ENCODE data around the gene MAPK8IP1.

The MAPK8IP1 gene

GRCh38 chr11:45913942-45914635 lies 28.6 kb downstream of the MAPK8IP1 start:
- FAIRE-seq = no peak

GRCh38 chr11:45915446-45915845 lies 30.0 kb downstream of the MAPK8IP1 start:
- no peak for FAIRE-seq

GRCh38 chr11:45917286-45917622 lies 31.8 kb downstream of the MAPK8IP1 start:
- no peak for FAIRE-seq

- FAIRE-seq = peak; percentile 78
Observed at GRCh38 chr11:45917623-45918330, 32.3 kb downstream of the MAPK8IP1 start, which contains the start of gene PEX16. Gene PEX16 (minus strand): TSS chr11:45917877. CDS start chr11:45917811, 66 bp downstream.

GRCh38 chr11:45918331-45918941 lies 33.0 kb downstream of the MAPK8IP1 start:
- FAIRE-seq = no peak

- no peak for FAIRE-seq
Observed at GRCh38 chr11:45918962-45919675, 33.7 kb downstream of the MAPK8IP1 start.

GRCh38 chr11:45919806-45920530 lies 34.5 kb downstream of the MAPK8IP1 start:
- no peak for FAIRE-seq

- FAIRE-seq = no peak
Observed at GRCh38 chr11:45920531-45921477, 35.4 kb downstream of the MAPK8IP1 start.

- FAIRE-seq = no peak
Observed at GRCh38 chr11:45921561-45922424, 36.3 kb downstream of the MAPK8IP1 start.

GRCh38 chr11:45922425-45923082 lies 37.1 kb downstream of the MAPK8IP1 start, which contains the start of gene LARGE2:
Gene LARGE2 (plus strand): TSS chr11:45922656. CDS start chr11:45922883, 227 bp downstream.
- no peak for FAIRE-seq

- FAIRE-seq = no peak
Observed at GRCh38 chr11:45924036-45924915, 38.8 kb downstream of the MAPK8IP1 start.

- no peak for FAIRE-seq
Observed at GRCh38 chr11:45924927-45925326, 39.5 kb downstream of the MAPK8IP1 start.

GRCh38 chr11:45925550-45925949 lies 40.1 kb downstream of the MAPK8IP1 start:
- no peak for FAIRE-seq

GRCh38 chr11:45926001-45926401 lies 40.5 kb downstream of the MAPK8IP1 start:
- no peak for FAIRE-seq

- no peak for FAIRE-seq
Observed at GRCh38 chr11:45926536-45927331, 41.3 kb downstream of the MAPK8IP1 start.

GRCh38 chr11:45927332-45927683 lies 41.9 kb downstream of the MAPK8IP1 start:
- no peak for FAIRE-seq

GRCh38 chr11:45927684-45928413 lies 42.4 kb downstream of the MAPK8IP1 start:
- FAIRE-seq = no peak
